Fibroblast of upper back skin (primary cell): ENCODE data around the gene CYB5R3.
A peak's percentile ranks its signal among the peaks of the same experiment; 100 is the strongest.
"Not testable (repeated sequence)": the region's sequence is repeated elsewhere in the genome, so short reads cannot be mapped to it uniquely, and the experiment has no call there.

Source experiments
- DNase-seq: peaks from one replicate; pipeline ENCODE4 v3.0.0-alpha.2; 2013

CYB5R3 gene

DNA sequence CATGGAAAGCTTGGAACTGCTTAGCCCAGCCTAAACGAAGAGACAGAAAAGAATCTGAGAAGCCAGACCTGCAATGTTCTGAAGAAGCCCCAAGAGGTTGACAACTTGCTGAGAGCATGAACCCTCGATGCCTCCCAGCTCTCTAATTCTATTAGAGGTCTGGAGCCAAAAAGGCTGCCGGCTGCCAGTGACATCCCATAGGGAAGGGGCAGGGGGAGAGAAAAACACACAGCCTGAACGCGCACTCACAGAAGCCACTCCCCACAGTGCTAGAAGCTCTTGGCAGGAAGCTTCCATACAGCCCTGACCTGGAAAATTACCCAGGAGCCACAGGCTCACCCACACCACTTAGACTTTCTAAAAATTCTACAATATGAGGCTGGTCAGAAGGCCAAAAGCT, 52.9 kb downstream of the CYB5R3 start:
- no peak for DNase-seq

DNA sequence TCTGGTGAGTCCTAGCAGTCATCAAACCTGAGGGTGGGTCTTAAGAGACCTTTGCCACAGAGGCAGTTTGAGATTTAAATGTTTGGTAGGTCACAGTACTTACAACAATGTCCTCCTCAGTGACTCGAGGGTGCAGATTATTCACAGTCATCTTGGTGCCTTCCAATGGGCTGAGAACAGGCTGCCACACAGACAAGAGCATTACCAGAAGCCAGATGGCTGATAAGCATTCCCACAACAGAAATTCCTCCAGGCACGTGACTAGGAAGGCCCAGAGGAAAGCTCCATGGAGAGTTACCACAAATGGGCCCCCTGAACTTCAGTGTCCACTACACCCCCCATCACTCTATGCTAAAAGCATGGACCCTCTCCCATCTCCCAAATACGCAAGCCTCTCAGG, 53.8 kb downstream of the CYB5R3 start:
- no peak for DNase-seq

DNA sequence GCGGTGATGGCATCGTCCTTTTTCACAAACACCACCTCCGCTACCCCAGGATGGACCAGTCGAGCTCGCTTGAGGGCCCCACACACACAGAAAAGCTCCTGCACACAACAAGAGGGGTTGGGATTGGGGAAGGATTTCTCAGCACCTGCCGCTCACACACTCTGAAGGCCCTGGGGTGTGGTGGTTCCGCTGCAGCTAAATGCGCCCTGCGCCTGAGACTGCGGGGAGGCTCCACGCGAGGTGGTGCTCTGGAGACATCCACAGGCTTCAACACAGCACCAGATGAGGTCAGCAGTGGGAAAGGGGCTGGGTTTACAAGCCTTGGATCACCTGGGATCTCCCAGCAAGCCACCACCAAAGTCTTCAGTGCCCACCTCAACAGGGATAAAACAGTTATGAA, 57.2 kb downstream of the CYB5R3 start:
- no peak for DNase-seq

DNA sequence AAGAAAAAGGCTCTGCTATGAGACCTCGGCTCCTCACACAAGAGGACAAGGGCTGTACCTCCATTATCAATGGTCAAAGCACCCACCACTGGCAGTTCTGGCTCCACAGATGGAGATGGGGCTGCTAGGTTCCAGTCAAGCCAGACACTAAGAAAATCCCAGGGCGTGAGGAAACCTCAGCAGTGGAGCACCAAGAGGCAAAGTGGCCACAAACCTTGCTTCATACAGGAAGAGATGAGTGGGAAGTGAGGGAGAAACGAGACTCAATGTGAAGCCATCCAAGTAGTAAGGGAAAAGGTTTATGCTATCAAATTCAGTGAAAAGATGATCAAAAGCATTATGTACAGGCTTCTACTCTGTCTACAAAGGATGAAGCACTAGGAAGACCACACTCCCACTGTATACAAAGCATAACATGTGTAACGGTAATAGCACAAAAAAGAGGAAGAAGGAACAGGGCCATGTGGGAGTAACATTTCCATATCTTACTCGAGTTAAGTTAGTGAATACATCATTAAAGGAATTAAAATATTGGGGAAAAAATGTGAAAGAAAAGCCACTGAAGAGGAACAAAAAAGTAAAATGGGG, 61.5 kb downstream of the CYB5R3 start:
- DNase-seq = no peak

DNA sequence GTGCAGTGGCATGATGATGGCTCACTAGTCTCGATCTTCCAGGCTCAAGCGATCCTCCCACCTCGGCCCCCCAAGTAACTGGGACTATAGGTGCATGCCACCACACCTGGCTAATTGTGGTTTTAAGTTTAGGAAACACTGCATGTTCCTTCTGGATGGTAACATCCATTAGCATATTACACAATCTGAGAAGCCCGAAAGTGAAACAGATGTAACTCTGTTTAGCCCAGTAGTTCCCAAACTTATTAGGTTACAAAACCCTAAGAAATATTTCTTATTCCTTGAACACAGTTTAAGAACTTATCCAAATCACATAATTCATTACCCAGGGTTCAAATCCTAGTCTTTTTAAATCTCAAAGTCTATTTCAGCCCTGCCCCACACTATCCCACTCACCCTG, 62.8 kb downstream of the CYB5R3 start:
- DNase-seq = no peak

DNA sequence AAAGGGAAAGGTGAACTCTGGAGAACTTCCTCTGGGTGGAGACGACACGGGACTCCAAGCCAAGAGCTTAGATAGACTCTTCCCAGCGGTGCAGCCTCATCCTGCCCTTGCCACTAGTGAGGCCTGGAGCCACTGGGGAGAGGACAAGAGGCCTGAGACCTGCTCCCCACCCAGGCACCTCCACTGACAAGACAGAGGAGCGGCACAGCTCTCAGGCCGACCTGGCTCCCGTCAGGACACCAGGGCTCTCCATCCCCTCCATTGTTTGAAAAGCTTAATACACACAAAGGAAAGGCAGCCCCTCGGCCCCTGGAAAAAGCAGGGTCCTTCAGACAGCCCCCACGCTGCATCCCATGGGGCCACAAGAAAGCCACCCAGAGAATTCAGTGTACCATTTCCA, 64.1 kb downstream of the CYB5R3 start:
- no peak for DNase-seq

DNA sequence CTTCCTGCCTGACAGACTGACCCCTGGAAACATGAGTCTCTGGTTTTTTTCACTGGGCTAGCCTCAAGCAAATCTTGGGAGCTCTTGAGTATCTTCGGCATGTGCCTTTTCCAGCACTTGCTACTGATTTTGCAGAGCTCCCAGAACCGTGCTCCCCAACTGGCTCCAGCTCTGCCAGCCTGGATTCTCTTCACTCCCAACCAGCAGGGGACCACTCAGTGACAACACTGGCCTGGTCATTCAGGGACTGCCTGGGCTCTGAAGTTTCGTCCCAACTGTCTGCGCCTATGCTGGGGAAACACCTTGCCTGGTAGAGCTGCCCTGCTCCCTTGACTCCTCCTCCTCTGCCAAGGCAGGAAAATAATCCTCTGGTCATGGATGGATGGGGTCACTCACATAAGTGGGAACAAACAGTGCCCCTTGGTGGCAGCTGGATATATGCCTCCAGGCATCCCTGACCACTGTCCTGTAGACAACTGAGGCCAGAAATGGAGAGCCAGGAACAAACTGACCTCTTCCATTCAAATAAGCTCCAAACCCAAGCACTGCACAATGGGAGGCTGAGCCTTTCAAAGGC, 64.7 kb downstream of the CYB5R3 start:
- DNase-seq = no peak

DNA sequence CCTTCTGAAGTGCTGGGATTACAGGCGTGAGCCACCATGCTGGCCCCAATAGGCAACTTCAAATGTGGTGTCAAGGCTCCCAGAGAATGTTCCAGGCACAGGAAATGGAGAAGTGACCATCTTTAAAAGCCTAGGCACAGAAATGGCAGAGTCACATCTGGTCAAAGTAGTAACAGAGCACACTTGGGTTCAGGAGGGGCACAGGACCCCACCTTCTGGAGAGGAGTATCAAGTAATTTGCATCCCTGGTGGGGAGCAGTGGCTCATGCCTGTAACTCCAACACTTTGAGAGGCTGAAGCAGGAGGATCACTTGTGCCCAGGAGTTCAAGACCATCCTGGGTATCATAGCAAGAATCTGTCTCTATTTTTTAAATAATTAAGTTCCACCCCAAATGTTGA, 66.2 kb downstream of the CYB5R3 start:
- no peak for DNase-seq

DNA sequence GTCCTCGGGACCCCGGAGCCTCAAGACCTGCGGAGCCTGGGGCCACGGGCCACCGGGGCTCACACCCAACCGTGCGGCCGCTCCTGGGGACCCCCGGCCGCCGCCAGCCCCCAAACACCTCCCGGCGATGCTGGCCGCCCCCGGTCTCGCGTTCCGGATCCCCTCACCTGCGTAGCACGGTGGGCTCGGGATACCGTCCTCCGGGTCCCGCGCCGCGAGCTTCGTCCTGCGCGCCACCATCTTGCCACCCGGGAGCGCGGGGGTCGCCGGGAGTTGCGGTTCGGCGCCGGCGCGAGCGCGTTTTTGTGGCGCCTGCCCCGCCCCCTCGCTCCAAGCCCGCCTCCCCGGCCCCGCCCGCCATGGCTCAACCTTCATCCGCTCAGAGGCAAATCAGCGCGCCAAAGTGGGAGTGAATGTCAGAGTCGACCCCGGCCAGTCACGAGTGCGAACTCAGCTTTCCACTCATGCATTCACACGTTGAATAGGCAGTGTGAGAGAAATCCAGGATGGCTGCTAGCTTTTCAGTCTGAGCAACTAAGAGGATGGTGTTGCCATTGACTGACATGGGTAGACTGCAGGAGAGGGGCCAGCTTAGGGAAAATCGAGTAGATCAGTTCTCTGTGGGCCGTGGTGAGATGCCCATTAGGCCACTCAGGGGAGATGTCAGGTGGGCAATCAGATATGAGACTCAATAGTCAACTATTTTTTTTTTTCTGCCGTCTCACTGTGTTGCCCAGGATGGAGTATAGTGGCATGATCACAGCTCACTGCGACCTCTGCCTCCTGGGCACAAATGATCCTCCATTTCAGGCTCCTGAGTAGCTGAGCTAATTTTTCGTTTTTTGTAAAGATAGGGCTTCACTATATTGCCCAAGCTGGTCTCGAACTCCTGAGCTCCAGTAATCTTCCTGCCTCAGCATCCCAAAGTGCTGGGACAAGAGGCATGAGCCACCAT, 67.2 kb downstream of the CYB5R3 start:
- peak; percentile 60 for DNase-seq

DNA sequence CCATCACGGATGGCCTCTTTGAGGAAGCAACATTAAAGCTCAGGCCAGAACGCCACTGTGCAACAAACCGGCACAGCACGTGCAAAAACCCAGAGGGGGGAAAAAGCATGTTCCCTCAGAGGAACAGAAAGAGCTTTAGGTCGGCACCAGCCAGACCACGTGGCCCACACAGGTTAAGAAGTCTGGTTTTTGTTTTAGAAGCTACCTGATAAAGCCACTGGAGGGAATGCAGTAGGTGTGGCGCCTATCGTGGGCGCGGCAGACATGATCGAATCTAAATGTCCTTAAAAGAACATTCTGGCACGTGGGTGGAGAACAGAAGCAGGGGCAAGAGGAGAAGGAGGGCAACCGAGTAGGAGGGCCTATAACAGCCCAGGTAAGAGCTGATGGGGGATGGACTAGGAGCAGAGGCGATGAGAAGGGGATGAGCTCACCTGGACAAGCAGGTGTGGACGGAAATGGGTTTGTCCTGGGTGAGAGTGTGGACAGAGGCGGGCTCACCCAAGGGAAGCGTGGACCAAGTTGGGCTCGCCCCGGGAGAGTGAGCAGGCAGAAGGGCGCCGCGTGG, 67.9 kb downstream of the CYB5R3 start:
- DNase-seq = not testable (repeated sequence)

DNA sequence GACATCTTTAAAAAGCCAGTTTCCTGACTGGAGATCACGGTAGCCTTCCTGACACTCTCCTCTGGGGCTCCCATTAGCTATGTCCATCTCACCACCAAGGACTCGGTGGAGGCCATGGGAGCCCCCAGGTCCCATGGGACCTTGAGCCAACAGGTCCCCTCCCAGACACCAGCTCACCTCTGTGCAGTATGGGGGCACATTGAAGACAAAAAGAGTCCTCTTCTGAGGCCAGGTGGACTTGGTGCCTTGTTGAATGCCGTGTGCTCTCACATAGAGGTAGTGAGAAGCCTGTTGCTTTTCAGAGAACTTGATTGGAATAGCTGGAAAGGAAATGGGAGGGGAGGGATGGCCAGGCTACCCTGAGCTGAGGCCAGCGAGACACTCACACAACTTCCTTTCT, 69.2 kb downstream of the CYB5R3 start:
- DNase-seq = not testable (repeated sequence)

DNA sequence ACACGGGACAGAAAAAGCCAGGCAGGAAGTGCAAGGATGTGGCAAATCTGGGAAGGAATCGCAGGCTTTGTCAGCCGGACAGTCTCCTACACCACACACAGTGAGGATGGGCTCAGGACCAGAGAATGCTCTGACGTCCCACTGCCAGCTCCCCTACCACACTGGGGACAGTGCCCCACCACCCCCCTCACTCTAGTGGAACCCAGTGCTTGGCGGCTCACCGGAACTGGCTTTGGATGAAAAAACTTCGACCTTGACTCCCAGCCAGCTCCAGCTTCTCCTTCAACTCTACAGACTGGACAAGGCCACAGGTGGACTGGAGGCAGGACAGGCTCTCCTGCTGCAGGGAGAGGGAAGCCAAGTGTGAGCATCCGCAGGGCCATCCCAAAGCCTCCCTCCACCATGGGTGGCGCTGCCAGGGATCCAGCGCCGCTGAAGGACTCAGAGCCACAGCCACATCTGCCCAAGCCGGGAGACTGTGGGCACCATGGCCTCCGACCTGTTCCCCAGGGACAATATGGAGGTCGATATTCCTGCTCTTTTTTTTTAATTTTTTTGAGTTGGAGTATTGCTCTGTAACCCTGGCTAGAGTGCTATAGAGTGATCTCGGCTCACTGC, 71.5 kb downstream of the CYB5R3 start:
- no peak for DNase-seq

DNA sequence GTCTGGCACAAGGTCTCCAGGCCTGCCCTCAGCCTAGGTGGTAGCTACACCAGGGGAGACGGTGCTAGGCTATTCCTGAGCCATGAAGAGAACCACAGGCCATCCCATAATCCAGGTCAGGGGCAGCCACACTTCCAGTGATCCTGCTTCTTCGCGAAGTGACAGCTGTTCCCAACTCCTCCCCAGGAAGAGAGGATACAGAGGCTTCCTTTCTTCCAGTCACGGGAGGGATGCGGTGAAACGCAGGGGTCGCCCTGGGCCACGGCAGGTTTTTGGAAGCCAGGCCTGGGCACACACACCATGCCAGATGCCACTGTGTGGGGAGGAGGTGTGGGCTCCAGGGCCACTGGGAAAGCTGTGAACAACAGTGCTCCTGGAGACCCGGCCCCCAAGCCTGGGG, 72.1 kb downstream of the CYB5R3 start:
- DNase-seq = not testable (repeated sequence)

DNA sequence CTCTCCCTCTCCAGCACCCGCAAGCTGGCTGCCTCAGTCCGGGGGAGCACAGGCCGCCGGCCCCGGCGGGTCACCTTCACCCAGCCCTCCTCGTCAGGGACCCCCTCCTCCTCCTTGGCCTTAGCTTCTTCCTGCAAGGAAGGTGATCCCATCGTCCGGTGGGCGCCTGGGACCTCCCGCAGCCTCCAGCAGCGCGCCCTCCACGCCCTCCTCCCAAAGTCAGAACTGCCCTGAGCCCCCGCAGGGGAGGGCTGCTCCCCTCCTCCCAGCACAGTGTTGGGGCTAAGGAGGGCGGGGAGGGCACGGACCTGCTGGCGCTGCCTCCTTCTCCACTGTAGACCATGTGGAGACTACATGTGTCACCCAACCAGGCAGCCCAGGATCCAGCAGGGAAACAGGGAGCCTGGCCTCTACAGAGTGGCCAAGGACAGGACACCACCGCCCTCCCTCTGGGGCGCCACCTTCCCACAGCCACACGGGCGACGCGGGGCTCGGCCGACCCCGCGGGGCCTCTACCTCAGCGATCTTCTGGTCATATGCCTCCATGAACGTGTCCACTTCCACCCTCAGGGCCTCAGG, 73.1 kb downstream of the CYB5R3 start:
- DNase-seq = not testable (repeated sequence)

DNA sequence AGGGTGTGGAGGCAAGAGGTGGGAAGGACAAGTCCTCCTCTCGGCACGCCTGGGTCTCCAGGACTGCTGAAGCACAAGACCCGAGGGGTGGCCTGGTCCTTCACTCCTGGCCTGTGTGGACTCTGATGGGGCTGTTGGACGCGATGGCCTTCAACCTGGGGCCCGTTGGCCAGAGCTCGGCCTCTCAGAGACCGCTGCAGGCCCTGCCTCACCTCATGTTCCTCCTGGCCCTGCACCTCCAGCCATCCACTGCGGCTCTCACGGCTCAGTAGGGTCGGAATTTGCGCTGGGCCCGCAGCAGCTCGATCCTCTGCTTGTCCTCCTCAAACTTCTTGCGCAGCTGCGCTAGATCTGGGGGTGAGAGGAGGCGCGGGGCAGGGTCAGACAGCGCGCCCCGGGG, 74.7 kb downstream of the CYB5R3 start:
- DNase-seq = not testable (repeated sequence)

DNA sequence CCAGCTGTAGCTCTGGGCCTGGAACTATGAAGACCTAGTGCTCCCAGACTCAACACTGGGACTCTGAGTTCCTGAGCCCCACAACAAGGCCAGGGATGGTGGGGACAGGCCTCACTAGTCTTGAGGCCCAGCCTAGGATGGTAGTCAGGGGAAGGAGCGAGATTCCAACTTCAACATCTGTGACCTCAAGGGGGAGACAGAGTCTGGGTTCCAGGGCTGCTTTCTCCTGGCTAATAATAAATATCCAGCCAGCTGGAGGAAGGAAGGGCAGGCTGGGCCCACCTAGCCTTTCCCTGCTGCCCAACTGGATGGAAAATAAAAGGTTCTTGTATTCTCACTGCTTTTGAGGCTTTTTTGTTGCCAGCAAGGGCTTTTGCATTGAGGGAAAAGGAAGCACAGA, 75.1 kb downstream of the CYB5R3 start:
- DNase-seq = not testable (repeated sequence)

DNA sequence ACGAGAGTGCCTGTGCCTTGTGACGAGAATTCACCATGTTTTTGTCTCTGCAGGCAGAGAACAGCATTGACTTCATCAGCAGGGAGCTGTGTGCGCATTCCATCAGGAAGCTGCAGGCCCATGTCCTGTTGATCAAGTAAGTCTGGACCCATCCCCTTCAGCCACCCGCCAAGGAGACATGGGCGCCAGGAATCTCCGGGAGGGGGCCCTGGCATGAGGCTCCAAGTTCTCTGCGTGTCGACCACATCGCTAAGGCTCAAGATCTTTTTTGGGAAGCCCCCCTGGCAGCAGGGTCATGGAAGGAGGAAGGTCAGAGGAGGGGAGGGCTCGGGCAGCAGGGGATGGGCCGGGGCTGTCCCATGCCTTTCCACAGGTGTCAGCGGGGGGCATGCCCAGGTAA, 78.1 kb downstream of the CYB5R3 start:
- not testable (repeated sequence) for DNase-seq

DNA sequence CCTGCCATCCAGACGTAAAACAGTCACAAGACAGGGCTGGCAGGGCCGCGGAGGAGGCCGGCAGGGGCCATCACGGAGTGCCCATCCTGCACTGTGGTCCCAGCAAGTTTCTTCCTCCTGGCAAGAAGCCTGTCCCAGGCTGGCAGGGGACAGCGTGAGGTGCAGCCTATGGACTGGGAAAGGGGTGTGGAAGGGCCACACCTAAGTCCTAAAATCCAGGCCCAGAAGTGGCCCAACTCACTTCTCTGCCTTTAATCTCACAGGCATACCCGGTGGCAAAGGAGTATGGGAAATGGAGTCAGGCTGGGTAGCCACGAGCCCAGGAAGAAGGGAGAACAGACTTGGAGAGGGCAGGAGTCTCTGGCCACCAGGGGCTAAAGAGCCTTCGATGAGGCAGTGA, 78.6 kb downstream of the CYB5R3 start:
- not testable (repeated sequence) for DNase-seq

DNA sequence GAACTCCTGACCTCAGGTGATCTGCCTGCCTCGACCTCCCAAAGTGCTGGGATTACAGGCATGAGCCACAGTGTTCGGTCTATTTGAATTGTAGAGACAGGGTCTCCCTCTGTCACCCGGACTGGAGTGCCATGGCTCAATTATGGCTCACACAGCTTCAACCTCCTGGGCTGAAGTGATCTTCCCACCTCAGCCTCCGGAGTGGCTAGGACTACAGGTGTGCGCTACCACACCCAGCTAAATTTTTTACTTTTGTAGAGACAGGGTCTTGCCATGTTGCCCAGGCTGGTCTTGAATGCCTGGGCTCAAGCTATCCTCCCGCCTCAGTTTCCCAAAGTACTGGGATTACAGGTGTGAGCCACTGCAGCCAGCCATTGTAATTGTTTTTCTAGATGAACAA, 81.2 kb downstream of the CYB5R3 start:
- not testable (repeated sequence) for DNase-seq
